Upper lobe of left lung (tissue), 4 donors: ENCODE data around the gene LGMN.

Experiments
- CTCF ChIP-seq, 6 experiments: fragments of 450-650 bp in 4 of 6; fragments of 200-600 bp in 2 of 6; sonication (generic) in 2 of 6; IDR thresholded peaks; one replicate each; pipeline ENCODE4 v1.5.1; 2016 to 2019; ENCODE audit warnings: antibody characterized with exemption in 6 of 6
- EP300 ChIP-seq, 4 donors: sonication (generic); formaldehyde crosslinking; IDR thresholded peaks; one replicate each; pipeline ENCODE4 v1.5.1; 2017; ENCODE audit warnings: antibody characterized with exemption in 4 of 4, control low read depth in 2 of 4
- POLR2A ChIP-seq, 4 donors: fragments of 450-650 bp; IDR thresholded peaks; one replicate each; pipeline ENCODE4 v1.5.1; 2016 to 2017; ENCODE audit warnings: antibody characterized with exemption in 4 of 4, mild to moderate bottlenecking in 2 of 4
- POLR2AphosphoS5 ChIP-seq, 2 donors: sonication (generic); formaldehyde crosslinking; IDR thresholded peaks; one replicate each; pipeline ENCODE4 v1.5.1; 2017; ENCODE audit warnings: antibody characterized with exemption in 2 of 2

GRCh38 chr14:92735344-92735743 lies 13.1 kb downstream of the LGMN start:
- TF ChIP-seq CTCF (IDR thresholded peaks at IDR 0.05), result no peak
- no peak for TF ChIP-seq POLR2AphosphoS5 (IDR thresholded peaks at IDR 0.05)
- no peak for TF ChIP-seq POLR2A (IDR thresholded peaks at IDR 0.05)
- TF ChIP-seq EP300 (IDR thresholded peaks at IDR 0.05), result no peak
